ENCODE data around the gene PCBP3.

DNA sequence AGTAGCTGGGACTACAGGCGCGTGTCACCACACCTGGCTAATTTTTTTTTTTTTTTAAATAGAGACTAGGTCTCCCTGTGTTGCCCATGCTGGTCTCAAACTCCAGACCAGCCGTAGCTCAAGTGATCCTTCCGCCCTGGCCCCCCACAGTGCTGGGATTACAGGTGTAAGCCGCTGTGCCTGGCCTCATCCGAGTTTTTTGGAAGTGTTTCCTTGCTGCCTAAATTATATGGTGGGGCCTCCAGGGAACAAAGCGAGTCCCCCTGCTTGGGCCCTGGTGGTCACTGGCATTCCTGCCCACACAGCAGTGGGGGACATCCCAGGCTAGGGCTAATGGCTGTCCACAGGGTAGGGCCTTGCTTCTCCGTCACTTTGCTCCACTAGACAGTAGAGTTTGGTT is 143.8 kb downstream of the PCBP3 start:
- TF ChIP-seq, protein P1, sequence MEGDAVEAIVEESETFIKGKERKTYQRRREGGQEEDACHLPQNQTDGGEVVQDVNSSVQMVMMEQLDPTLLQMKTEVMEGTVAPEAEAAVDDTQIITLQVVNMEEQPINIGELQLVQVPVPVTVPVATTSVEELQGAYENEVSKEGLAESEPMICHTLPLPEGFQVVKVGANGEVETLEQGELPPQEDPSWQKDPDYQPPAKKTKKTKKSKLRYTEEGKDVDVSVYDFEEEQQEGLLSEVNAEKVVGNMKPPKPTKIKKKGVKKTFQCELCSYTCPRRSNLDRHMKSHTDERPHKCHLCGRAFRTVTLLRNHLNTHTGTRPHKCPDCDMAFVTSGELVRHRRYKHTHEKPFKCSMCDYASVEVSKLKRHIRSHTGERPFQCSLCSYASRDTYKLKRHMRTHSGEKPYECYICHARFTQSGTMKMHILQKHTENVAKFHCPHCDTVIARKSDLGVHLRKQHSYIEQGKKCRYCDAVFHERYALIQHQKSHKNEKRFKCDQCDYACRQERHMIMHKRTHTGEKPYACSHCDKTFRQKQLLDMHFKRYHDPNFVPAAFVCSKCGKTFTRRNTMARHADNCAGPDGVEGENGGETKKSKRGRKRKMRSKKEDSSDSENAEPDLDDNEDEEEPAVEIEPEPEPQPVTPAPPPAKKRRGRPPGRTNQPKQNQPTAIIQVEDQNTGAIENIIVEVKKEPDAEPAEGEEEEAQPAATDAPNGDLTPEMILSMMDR (IDR thresholded peaks at IDR 0.05; ENCODE audit: low read depth, low read length), result no peak
- TF ChIP-seq POLR2A (IDR thresholded peaks at IDR 0.05; ENCODE audit: extremely low read depth, insufficient read length), result no peak
- TF ChIP-seq, protein P2, sequence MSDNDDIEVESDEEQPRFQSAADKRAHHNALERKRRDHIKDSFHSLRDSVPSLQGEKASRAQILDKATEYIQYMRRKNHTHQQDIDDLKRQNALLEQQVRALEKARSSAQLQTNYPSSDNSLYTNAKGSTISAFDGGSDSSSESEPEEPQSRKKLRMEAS (IDR thresholded peaks at IDR 0.05; ENCODE audit: low read depth, low read length), result no peak
- no peak for TF ChIP-seq MYC (IDR thresholded peaks at IDR 0.05; ENCODE audit: low read depth, low read length)
